Neutrophil (primary cell): ENCODE results near the gene TSHZ2.

Experiments used
- H3K27ac ChIP-seq: fragments of 200-600 bp; sonication (generic); 2 replicates; pipeline ENCODE4 v1.5.1; 2016; ENCODE audit warnings: mild to moderate bottlenecking, moderate library complexity
- H3K27me3 ChIP-seq: fragments of 200-600 bp; sonication (generic); 2 replicates; pipeline ENCODE4 v1.6.0; 2016; ENCODE audit warnings: mild to moderate bottlenecking
- H3K36me3 ChIP-seq: fragments of 200-600 bp; sonication (generic); 2 replicates; pipeline ENCODE4 v1.5.1; 2017
- H3K4me1 ChIP-seq, 2 experiments: fragments of 200-600 bp in 1 of 2; sonication (generic) in 1 of 2; 1 replicate in 1 of 2; 2 replicates in 1 of 2; pipeline versions ENCODE4 v1.5.1 to v1.6.1; 2013 to 2016; ENCODE audit warnings: low read depth in 1 of 2, low read length in 1 of 2, mild to moderate bottlenecking in 1 of 2, moderate library complexity in 1 of 2; ENCODE audit not compliant: control insufficient read depth in 1 of 2, insufficient read depth in 1 of 2
- H3K4me3 ChIP-seq, 2 experiments: fragments of 200-600 bp in 1 of 2; sonication (generic) in 1 of 2; 1 replicate in 1 of 2; 2 replicates in 1 of 2; pipeline ENCODE4 v1.5.1; 2013 to 2016; ENCODE audit warnings: low read depth in 1 of 2, low read length in 1 of 2, mild to moderate bottlenecking in 1 of 2, moderate library complexity in 1 of 2
- H3K9me3 ChIP-seq: fragments of 200-600 bp; sonication (generic); 2 replicates; pipeline ENCODE4 v1.5.1; 2016
- CTCF ChIP-seq: fragments of 200-600 bp; sonication (generic); IDR thresholded peaks from 2 replicates; pipeline ENCODE4 v1.5.1; 2016; ENCODE audit warnings: antibody characterized with exemption

The TSHZ2 gene

GRCh38 chr20:53316206-53316937 lies 344.2 kb downstream of the TSHZ2 start:
- no peaks in the 10 kb centered on the region for H3K36me3 ChIP-seq
- H3K4me3 ChIP-seq, result no peak overlapping the region
- H3K9me3 ChIP-seq, result no peaks in the 10 kb centered on the region
- no peaks in the 10 kb centered on the region for H3K27me3 ChIP-seq
- no peaks in the 10 kb centered on the region for H3K4me1 ChIP-seq
- H3K27ac ChIP-seq, result no peak overlapping the region
- TF ChIP-seq CTCF, result no peak

GRCh38 chr20:53319200-53319599 lies 347.0 kb downstream of the TSHZ2 start:
- no peak overlapping the region for H3K27ac ChIP-seq
- TF ChIP-seq CTCF, result no peak
- H3K36me3 ChIP-seq, result no peaks in the 10 kb centered on the region
- no peaks in the 10 kb centered on the region for H3K27me3 ChIP-seq
- H3K4me3 ChIP-seq, result no peak overlapping the region
- H3K4me1 ChIP-seq, result peaks cover 0 to 19% of the 10 kb centered on the region in 2 experiments
- no peaks in the 10 kb centered on the region for H3K9me3 ChIP-seq

DNA sequence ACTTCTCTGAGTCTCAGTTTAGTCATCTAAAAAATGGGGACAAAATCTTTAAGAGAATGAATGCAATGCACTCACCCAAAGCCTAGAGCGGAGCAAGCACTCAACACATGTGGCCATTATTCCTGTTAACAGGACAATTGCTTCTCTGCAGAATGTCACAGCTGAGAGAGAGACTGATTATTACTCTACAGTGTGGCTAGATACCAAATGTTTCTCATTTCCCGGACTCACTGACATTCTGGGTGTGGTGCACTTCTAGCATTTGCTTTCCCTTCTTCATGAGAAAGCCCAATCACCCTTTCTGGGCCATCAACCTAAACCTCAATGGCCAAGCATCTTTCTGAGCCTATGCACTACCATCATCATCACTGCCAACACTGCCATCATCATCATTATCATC lies 347.6 kb downstream of the TSHZ2 start:
- TF ChIP-seq CTCF, result no peak
- H3K36me3 ChIP-seq, result no peaks in the 10 kb centered on the region

GRCh38 chr20:53320701-53321100 lies 348.5 kb downstream of the TSHZ2 start:
- Histone ChIP-seq H3K4me1 (peaks cover 0 to 21% of the 10 kb centered on the region in 2 experiments), H3K27me3 (no peaks in the 10 kb centered on the region), H3K9me3 (no peaks in the 10 kb centered on the region), H3K27ac (no peak overlapping the region), H3K36me3 (no peaks in the 10 kb centered on the region), H3K4me3 (no peak overlapping the region)
- TF ChIP-seq CTCF, result no peak

More for the DNA sequence above, 347.6 kb downstream of the TSHZ2 start:
- H3K4me1 ChIP-seq, result peaks cover 0 to 21% of the 10 kb centered on the region in 2 experiments
- no peaks in the 10 kb centered on the region for H3K9me3 ChIP-seq
- H3K27me3 ChIP-seq, result no peaks in the 10 kb centered on the region
- no peak overlapping the region for H3K4me3 ChIP-seq
- no peak overlapping the region for H3K27ac ChIP-seq

DNA sequence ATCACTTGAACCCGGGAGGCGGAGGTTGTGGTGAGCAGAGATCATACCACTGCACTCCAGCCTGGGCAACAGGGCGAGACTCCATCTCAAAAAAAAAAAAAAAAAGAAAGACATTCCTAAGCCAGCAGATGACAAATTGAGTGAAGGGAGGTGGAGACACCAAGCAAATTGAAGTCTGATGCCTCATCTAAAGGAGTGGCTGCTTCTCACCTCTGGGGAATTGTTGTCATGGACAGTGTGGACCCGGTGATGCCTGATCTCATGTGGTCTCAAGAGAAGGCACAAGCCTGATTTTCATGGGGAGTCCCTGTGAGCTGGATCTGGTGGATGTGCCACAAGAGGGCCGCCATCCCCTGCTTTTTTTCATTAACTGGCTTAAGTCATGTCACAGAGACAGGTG lies 349.4 kb downstream of the TSHZ2 start:
- no peaks in the 10 kb centered on the region for H3K27me3 ChIP-seq
- peaks cover 0 to 21% of the 10 kb centered on the region in 2 experiments for H3K4me1 ChIP-seq
- no peak overlapping the region for H3K27ac ChIP-seq
- H3K9me3 ChIP-seq, result no peaks in the 10 kb centered on the region
- H3K36me3 ChIP-seq, result no peaks in the 10 kb centered on the region
- H3K4me3 ChIP-seq, result no peak overlapping the region
- TF ChIP-seq CTCF, result no peak
